Measurements from ENCODE around the gene SOS2. TPM values are rescaled to one million over a fixed set of nuclear protein-coding genes. Genes with fewer than 3 reads are reported as not detected.

The SOS2 gene
- polyA plus RNA-seq, 1 donor from 2014 or later: 25.9 TPM

DNA sequence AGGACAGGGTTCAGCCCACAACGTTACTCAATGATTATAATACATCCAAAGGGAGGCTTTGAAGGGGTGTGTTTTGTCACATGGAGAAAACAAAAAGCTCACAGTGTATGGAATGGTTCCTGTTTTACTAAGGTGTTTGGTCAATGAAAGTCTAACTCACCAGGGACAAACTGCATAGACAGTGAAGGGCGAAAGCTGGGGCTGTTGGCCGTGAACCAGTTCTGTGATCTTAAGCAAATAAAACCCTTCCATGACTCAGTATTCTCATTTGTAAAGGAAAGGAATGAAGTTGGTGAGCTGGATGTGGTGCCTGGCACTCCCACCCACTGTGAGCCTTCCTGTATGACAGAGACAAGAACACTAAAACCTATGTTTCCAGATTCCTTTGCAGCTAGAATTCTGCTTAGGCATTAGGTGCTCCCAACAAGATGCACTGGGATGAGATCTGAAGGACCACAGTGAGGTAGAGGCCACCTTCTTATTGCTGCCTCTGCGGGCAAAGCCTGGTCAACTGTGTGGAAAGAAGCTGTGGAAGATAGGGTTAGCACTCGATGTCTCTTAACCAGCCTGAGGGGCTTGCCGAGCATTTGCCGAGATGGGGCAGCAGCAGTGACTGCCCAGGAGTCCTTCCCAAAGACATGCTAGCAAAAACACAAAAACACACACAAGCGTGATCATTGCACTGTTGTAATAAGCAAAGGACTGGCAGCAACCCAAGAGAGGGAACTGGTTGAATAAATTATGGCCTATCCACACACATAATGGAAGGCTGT is 163.5 kb downstream of the SOS2 start:
- Histone ChIP-seq H4K20me1 (ENCODE audit: insufficient read depth) (no peaks in the 10 kb centered on the region), H3K36me3 (ENCODE audit: insufficient read depth, low read length) (no peaks in the 10 kb centered on the region), H3F3A (ENCODE audit: insufficient read depth, low read length, poor library complexity, severe bottlenecking) (no peaks in the 10 kb centered on the region), H3K27ac (ENCODE audit: low read length) (no peak overlapping the region), H3K4me2 (ENCODE audit: low read length) (no peak overlapping the region), H3K27me3 (ENCODE audit: insufficient read depth, low read depth, low read length) (no peaks in the 10 kb centered on the region), H3K9me3 (ENCODE audit: low read length) (no peaks in the 10 kb centered on the region), H3K4me3 (ENCODE audit: low read length) (no peak overlapping the region), H3K79me2 (replicated peaks; ENCODE audit: insufficient read depth, low read length) (no peaks in the 10 kb centered on the region), H3K9me2 (ENCODE audit: insufficient read depth, low read length) (no peaks in the 10 kb centered on the region), H3K9ac (ENCODE audit: low read length) (no peak overlapping the region), H2AFZ (ENCODE audit: low read depth, low read length) (no peak overlapping the region)
- TF ChIP-seq, protein P1, sequence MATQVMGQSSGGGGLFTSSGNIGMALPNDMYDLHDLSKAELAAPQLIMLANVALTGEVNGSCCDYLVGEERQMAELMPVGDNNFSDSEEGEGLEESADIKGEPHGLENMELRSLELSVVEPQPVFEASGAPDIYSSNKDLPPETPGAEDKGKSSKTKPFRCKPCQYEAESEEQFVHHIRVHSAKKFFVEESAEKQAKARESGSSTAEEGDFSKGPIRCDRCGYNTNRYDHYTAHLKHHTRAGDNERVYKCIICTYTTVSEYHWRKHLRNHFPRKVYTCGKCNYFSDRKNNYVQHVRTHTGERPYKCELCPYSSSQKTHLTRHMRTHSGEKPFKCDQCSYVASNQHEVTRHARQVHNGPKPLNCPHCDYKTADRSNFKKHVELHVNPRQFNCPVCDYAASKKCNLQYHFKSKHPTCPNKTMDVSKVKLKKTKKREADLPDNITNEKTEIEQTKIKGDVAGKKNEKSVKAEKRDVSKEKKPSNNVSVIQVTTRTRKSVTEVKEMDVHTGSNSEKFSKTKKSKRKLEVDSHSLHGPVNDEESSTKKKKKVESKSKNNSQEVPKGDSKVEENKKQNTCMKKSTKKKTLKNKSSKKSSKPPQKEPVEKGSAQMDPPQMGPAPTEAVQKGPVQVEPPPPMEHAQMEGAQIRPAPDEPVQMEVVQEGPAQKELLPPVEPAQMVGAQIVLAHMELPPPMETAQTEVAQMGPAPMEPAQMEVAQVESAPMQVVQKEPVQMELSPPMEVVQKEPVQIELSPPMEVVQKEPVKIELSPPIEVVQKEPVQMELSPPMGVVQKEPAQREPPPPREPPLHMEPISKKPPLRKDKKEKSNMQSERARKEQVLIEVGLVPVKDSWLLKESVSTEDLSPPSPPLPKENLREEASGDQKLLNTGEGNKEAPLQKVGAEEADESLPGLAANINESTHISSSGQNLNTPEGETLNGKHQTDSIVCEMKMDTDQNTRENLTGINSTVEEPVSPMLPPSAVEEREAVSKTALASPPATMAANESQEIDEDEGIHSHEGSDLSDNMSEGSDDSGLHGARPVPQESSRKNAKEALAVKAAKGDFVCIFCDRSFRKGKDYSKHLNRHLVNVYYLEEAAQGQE (IDR thresholded peaks at IDR 0.05; ENCODE audit: borderline replicate concordance): no peak
- TF ChIP-seq, protein P2, sequence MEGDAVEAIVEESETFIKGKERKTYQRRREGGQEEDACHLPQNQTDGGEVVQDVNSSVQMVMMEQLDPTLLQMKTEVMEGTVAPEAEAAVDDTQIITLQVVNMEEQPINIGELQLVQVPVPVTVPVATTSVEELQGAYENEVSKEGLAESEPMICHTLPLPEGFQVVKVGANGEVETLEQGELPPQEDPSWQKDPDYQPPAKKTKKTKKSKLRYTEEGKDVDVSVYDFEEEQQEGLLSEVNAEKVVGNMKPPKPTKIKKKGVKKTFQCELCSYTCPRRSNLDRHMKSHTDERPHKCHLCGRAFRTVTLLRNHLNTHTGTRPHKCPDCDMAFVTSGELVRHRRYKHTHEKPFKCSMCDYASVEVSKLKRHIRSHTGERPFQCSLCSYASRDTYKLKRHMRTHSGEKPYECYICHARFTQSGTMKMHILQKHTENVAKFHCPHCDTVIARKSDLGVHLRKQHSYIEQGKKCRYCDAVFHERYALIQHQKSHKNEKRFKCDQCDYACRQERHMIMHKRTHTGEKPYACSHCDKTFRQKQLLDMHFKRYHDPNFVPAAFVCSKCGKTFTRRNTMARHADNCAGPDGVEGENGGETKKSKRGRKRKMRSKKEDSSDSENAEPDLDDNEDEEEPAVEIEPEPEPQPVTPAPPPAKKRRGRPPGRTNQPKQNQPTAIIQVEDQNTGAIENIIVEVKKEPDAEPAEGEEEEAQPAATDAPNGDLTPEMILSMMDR (IDR thresholded peaks at IDR 0.05; ENCODE audit: poor library complexity, severe bottlenecking): no peak
- no peak for TF ChIP-seq EZH2 (IDR thresholded peaks at IDR 0.05; ENCODE audit: borderline replicate concordance, insufficient read depth, low read length, poor library complexity, severe bottlenecking)

Small RNA genes lying within 50 kb of the gene (small RNA-seq; reads per million reads assigned to genes)
- gene RF00019: 0 to 1.2 (median 0) reads per million in 3 experiments

Other genes starting within 250 kb of the SOS2 start
- 30.5 and 36.4 TPM in 2 replicates for gene VCPKMT, start 115.0 kb downstream of the SOS2 start, polyA plus RNA-seq
- 8.9 and 9.9 TPM in 2 replicates for gene L2HGDH, start 80.7 kb upstream of the SOS2 start, polyA plus RNA-seq
- gene DMAC2L, start 80.7 kb upstream of the SOS2 start, polyA plus RNA-seq: 17.1 and 17.9 TPM in 2 replicates
- gene CDKL1, start 165.3 kb upstream of the SOS2 start, polyA plus RNA-seq: 1.8 and 3.1 TPM in 2 replicates

All from neural cell (in vitro differentiated cells).